ENCODE results near the gene PPARD. TPM values are rescaled to one million over a fixed set of nuclear protein-coding genes. Genes with fewer than 3 reads are reported as not detected.

The PPARD gene
- polyA plus RNA-seq, 2 of the 4 experiments (the other 2 are of a cell fraction): 3.8 to 5.9 TPM

GRCh38 chr6:35320031-35320410 lies 22.3 kb upstream of the PPARD start:
- WGBS (ENCODE audit: missing lambda C conversion rate): 73% methylated on average over 2 of the region's 2 CpGs
- no peak for FAIRE-seq
- DNase-seq (ENCODE audit: low read depth in 1 of 2, low spot score in 1 of 2): no peak
- Histone ChIP-seq H3K9me3 (no peaks in the 10 kb centered on the region), H3K27ac (no peak overlapping the region), H3K4me1 (peaks cover 4% of the 10 kb centered on the region; the same call in 1 of the 3 replicates), H3K4me2 (no peak overlapping the region), H3K4me3 (no peak overlapping the region)
- ChIA-PET POLR2A (no interaction called here), CTCF (interaction anchor here (0.7 to 2.5 kb wide), 6 partner anchors 11 to 180 kb away, joined by 3 to 9 read pairs (median 3); partner anchors contain the start of gene PPARD)
- ATAC-seq: no peak
- TF ChIP-seq RNF2 (IDR thresholded peaks at IDR 0.05; ENCODE audit: borderline replicate concordance, low read depth): no peak
- TF ChIP-seq ZSCAN20 (CRISPR knock-in tag; IDR thresholded peaks at IDR 0.05): no peak
- TF ChIP-seq HOXB13 (CRISPR knock-in tag; IDR thresholded peaks at IDR 0.05; ENCODE audit: low read depth): no peak
- no peak for TF ChIP-seq HOXA7 (CRISPR knock-in tag; IDR thresholded peaks at IDR 0.05)
- no peak for TF ChIP-seq PHF8 (IDR thresholded peaks at IDR 0.05; ENCODE audit: borderline replicate concordance, low read depth)
- no peak for TF ChIP-seq HES2 (IDR thresholded peaks at IDR 0.05)
- no peak for TF ChIP-seq TFCP2L1 (CRISPR knock-in tag; IDR thresholded peaks at IDR 0.05)
- no peak for TF ChIP-seq ELK1 (IDR thresholded peaks at IDR 0.05; ENCODE audit: low read depth, low read length)
- TF ChIP-seq CBX8 (IDR thresholded peaks at IDR 0.05): no peak
- TF ChIP-seq ZFP36 (IDR thresholded peaks at IDR 0.05; ENCODE audit: borderline replicate concordance, partially characterized antibody): no peak
- no peak for TF ChIP-seq MAX (IDR thresholded peaks at IDR 0.05)
- no peak for TF ChIP-seq HOXB5 (CRISPR knock-in tag; IDR thresholded peaks at IDR 0.05)
- TF ChIP-seq EP300 (IDR thresholded peaks at IDR 0.05): no peak
- no peak for TF ChIP-seq EHMT2 (IDR thresholded peaks at IDR 0.05; ENCODE audit: low read depth)

GRCh38 chr6:35321091-35321490 lies 21.3 kb upstream of the PPARD start:
- WGBS (ENCODE audit: missing lambda C conversion rate): 65% methylated on average over 8 of the region's 8 CpGs

GRCh38 chr6:35327349-35328027 lies 14.9 kb upstream of the PPARD start:
- Histone ChIP-seq H3K4me2 (peak overlapping the region; percentile 40; the same call in 2 of the 3 replicates), H3K4me3 (no peak overlapping the region), H3K9me3 (no peaks in the 10 kb centered on the region), H3K27ac (no peak overlapping the region), H3K4me1 (no peaks in the 10 kb centered on the region)
- ChIA-PET CTCF (interaction anchor here (0.6 to 3.0 kb wide), 11 partner anchors 9 to 141 kb away, joined by 3 to 12 read pairs (median 5); partner anchors contain the start of gene RPL10A), POLR2A (no interaction called here)
- 29% methylated on average over 6 of the region's 7 CpGs for WGBS (ENCODE audit: missing lambda C conversion rate)
- ATAC-seq (peak; percentile 97 to 99), FAIRE-seq (no peak), DNase-seq (ENCODE audit: low read depth in 1 of 2, low spot score in 1 of 2) (peak; percentile 55 to 63)
- TF ChIP-seq RAD21 (conservative IDR thresholded peaks at IDR 0.05 in 1 of 2, IDR thresholded peaks at IDR 0.05 in 1 of 2) (peak; percentile 29 to 41; a peak in 3 of 5 replicates), CTCF (IDR thresholded peaks at IDR 0.05) (peak; percentile 28; the same call in 2 of the 3 replicates), PHF8 (IDR thresholded peaks at IDR 0.05; ENCODE audit: borderline replicate concordance, low read depth) (no peak), NFE2L2 (conservative IDR thresholded peaks at IDR 0.05; ENCODE audit: low read length) (no peak), REST (IDR thresholded peaks at IDR 0.05) (no peak), FOSB (CRISPR knock-in tag; IDR thresholded peaks at IDR 0.05) (no peak), FOSL2 (IDR thresholded peaks at IDR 0.05) (no peak), FOSL2 (CRISPR knock-in tag; IDR thresholded peaks at IDR 0.05) (no peak), JUN (IDR thresholded peaks at IDR 0.05) (no peak), CHD2 (IDR thresholded peaks at IDR 0.05; ENCODE audit: low read length, partially characterized antibody) (no peak), SMC3 (IDR thresholded peaks at IDR 0.05) (peak; percentile 31; the same call in 1 of the 3 replicates), NR3C1 (IDR thresholded peaks at IDR 0.05) (no peak)

More at GRCh38 chr6:35321091-35321490, 21.3 kb upstream of the PPARD start:
- Histone ChIP-seq H3K4me2 (no peak overlapping the region), H3K4me1 (peaks cover 4% of the 10 kb centered on the region; the same call in 1 of the 3 replicates), H3K9me3 (no peaks in the 10 kb centered on the region), H3K27ac (no peak overlapping the region), H3K4me3 (no peak overlapping the region)
- no peak for ATAC-seq
- CTCF ChIA-PET: interaction anchor here (1.4 to 2.5 kb wide), 3 partner anchors 21 to 128 kb away, joined by 5 to 9 read pairs (median 8); partner anchors contain the start of gene PPARD
- no peak for TF ChIP-seq RARB (CRISPR knock-in tag; IDR thresholded peaks at IDR 0.05)
- no peak for TF ChIP-seq HOXB13 (CRISPR knock-in tag; IDR thresholded peaks at IDR 0.05; ENCODE audit: low read depth)
- no peak for TF ChIP-seq HOXB5 (CRISPR knock-in tag; IDR thresholded peaks at IDR 0.05)
- TF ChIP-seq EHF (CRISPR knock-in tag; IDR thresholded peaks at IDR 0.05): no peak
- no peak for DNase-seq (ENCODE audit: low read depth in 1 of 2, low spot score in 1 of 2)
- POLR2A ChIA-PET: no interaction called here
- FAIRE-seq: no peak
